Transverse colon (tissue), 4 donors: ENCODE measurements around the gene NUP93. TPM values are rescaled to one million over a fixed set of nuclear protein-coding genes. Genes with fewer than 3 reads are reported as not detected.

Source experiments
- DNase-seq: peaks from one replicate; pipeline ENCODE4 v3.0.0-alpha.2; 2019
- H3K27ac ChIP-seq, 4 donors: fragments of 200-600 bp; sonication (generic); 2 replicates each; pipeline ENCODE4 v1.5.1; 2016 to 2018; ENCODE audit warnings: inconsistent platforms in 4 of 4
- H3K27me3 ChIP-seq: fragments of 200-600 bp; sonication (generic); 2 replicates; pipeline ENCODE4 v1.5.1; 2017; ENCODE audit warnings: inconsistent platforms
- H3K36me3 ChIP-seq, 4 donors: fragments of 200-600 bp; sonication (generic); 2 replicates each; pipeline ENCODE4 v1.5.1; 2017 to 2019; ENCODE audit warnings: inconsistent platforms in 4 of 4
- H3K4me1 ChIP-seq, 4 donors: fragments of 200-600 bp; sonication (generic); 2 replicates each; pipeline ENCODE4 v1.5.1; 2017 to 2020; ENCODE audit warnings: inconsistent platforms in 4 of 4
- H3K4me3 ChIP-seq, 4 donors: fragments of 200-600 bp; sonication (generic); 1 replicate in 1 of 4; 2 replicates in 3 of 4; pipeline versions ENCODE4 v1.5.1 to v1.6.1; 2017 to 2019; ENCODE audit warnings: inconsistent platforms in 4 of 4
- H3K9me3 ChIP-seq, 2 donors: fragments of 200-600 bp; sonication (generic); 2 replicates each; pipeline ENCODE4 v1.5.1; 2017 to 2019; ENCODE audit warnings: inconsistent platforms in 2 of 2
- CTCF ChIP-seq, 5 experiments: fragments of 200-600 bp in 3 of 5; fragments of 450-650 bp in 2 of 5; sonication (generic) in 3 of 5; IDR thresholded peaks; 1 replicate in 2 of 5; 2 replicates in 3 of 5; pipeline ENCODE4 v1.5.1; 2016 to 2017; ENCODE audit warnings: antibody characterized with exemption in 5 of 5, inconsistent platforms in 3 of 5, mild to moderate bottlenecking in 2 of 5, moderate library complexity in 1 of 5
- EP300 ChIP-seq: sonication (generic); formaldehyde crosslinking; IDR thresholded peaks from one replicate; pipeline ENCODE4 v1.6.1; 2017; ENCODE audit warnings: antibody characterized with exemption, low read depth
- POLR2A ChIP-seq: fragments of 450-650 bp; IDR thresholded peaks from one replicate; pipeline ENCODE4 v1.6.1; 2016; ENCODE audit warnings: antibody characterized with exemption, mild to moderate bottlenecking, moderate library complexity
- POLR2AphosphoS5 ChIP-seq, 3 donors: sonication (generic); formaldehyde crosslinking; IDR thresholded peaks; one replicate each; pipeline ENCODE4 v1.6.1; 2016; ENCODE audit warnings: antibody characterized with exemption in 3 of 3
- WGBS, 2 donors: methylation state at CpG; one replicate each; pipeline ENCODE4 v1.1.5; 2018; ENCODE audit warnings: low coverage in 1 of 2; 5-methylcytosine and 5-hydroxymethylcytosine counted together
- in situ Hi-C, 4 donors: fragments of 200-750 bp; cut with MboI; loops; one replicate each; pipeline versions ENCODE4 v1.15.0 to v1.15.1; 2017; ENCODE audit warnings: low sequenced_read_pairs in 3 of 4, low pct_ligation_motif_present in 1 of 4, low pct_unique_long_range_greater_than_20kb in 1 of 4
- intact Hi-C: fragments of 100-400 bp; cut with DNase I; formaldehyde crosslinking; loops from one replicate; pipeline ENCODE4 v1.15.1; 2023; ENCODE audit warnings: low total_unique reads
- total RNA-seq, 4 donors: library from RNA; depleted of rRNA; stranded (reverse); fragments of >200 nt; gene quantifications; one replicate each; pipeline ENCODE4 v1.1.0, GENCODE V29; 2016

NUP93 gene
- total RNA-seq, 4 donors from 2014 or later, result 8.6 to 42.4 (median 20.6) TPM

- no peak for TF ChIP-seq POLR2AphosphoS5 (IDR thresholded peaks at IDR 0.05)
- no peak for TF ChIP-seq EP300
- TF ChIP-seq CTCF (IDR thresholded peaks at IDR 0.05), result no peak
- no peak for TF ChIP-seq POLR2A
- Histone ChIP-seq H3K27me3 (no peaks in the 10 kb centered on the region), H3K4me1 (peaks cover 0 to 5% (median 0%) of the 10 kb centered on the region in 4 donors), H3K4me3 (no peak overlapping the region), H3K27ac (no peak overlapping the region), H3K36me3 (no peaks in the 10 kb centered on the region), H3K9me3 (no peaks in the 10 kb centered on the region)
- intact Hi-C loops, result no loop called here
- no peak for DNase-seq
- in situ Hi-C loops, result loop anchor here in 2 of 4 donors (25.0 kb wide), 2 partner anchors 188 to 288 kb away; no protein-coding TSS in a partner anchor
- 81% methylated on average over 11 of the region's 11 CpGs; no CpG with 5 or more reads in 1 of the 2 donors for WGBS, 2 donors
These were observed 144.9 kb downstream of the NUP93 start for GRCh38 chr16:56874800-56875199.

- in situ Hi-C loops (no loop called here), intact Hi-C loops (no loop called here)
These were observed 146.1 kb downstream of the NUP93 start for GRCh38 chr16:56876048-56876447.

GRCh38 chr16:56877486-56878182, 147.7 kb downstream of the NUP93 start:
- no peaks in the 10 kb centered on the region for H3K36me3 ChIP-seq
- H3K4me1 ChIP-seq, result no peaks in the 10 kb centered on the region
- intact Hi-C loops, result no loop called here
- no peaks in the 10 kb centered on the region for H3K9me3 ChIP-seq
- H3K4me3 ChIP-seq, result no peak overlapping the region
- no peak for TF ChIP-seq CTCF (IDR thresholded peaks at IDR 0.05)
- TF ChIP-seq POLR2AphosphoS5 (IDR thresholded peaks at IDR 0.05), result no peak
- TF ChIP-seq POLR2A, result no peak
- no peak for TF ChIP-seq EP300
- no peaks in the 10 kb centered on the region for H3K27me3 ChIP-seq
- DNase-seq, result no peak
- no peak overlapping the region for H3K27ac ChIP-seq
- WGBS, 2 donors, result 93 to 94% methylated on average over 2 to 12 of the region's 13 CpGs
- in situ Hi-C loops, result no loop called here

More at GRCh38 chr16:56876048-56876447, 146.1 kb downstream of the NUP93 start:
- H3K4me1 ChIP-seq, result peaks cover 0 to 4% (median 0%) of the 10 kb centered on the region in 4 donors
- H3K27ac ChIP-seq, result no peak overlapping the region
- H3K4me3 ChIP-seq, result no peak overlapping the region
- no peak for DNase-seq
- H3K9me3 ChIP-seq, result no peaks in the 10 kb centered on the region
- H3K27me3 ChIP-seq, result no peaks in the 10 kb centered on the region
- no peaks in the 10 kb centered on the region for H3K36me3 ChIP-seq
- WGBS, 2 donors, result 75 to 82% methylated on average over 2 to 4 of the region's 4 CpGs
- TF ChIP-seq CTCF (IDR thresholded peaks at IDR 0.05) (no peak), POLR2AphosphoS5 (IDR thresholded peaks at IDR 0.05) (no peak), EP300 (no peak), POLR2A (no peak)

DNA sequence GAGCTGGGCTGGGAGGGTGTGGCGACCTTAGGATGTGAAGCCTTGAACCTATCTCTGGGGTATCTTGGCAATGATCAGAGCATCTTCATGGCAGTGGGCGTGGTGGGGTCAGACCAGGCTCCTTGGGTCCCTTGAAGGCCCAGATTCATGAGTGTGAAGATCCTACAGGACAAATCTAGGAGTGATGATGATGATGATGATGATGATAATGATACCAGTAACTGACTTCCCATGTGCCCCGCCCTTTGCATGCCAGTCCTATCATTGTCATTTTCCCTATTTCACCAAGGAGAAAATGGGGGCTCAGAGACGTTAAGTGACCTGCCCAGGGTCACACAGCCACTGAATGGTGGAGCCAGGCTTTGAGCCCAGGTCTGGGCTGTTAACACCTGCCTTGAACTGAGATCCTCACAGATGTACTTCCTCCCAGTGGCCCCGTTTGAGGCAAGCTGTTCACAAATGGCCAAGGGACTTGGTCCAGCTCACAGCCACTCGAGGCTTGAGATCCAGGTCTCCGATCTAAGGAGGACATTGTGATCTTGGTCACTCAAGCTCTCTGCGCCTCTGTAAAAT, 148.4 kb downstream of the NUP93 start:
- TF ChIP-seq CTCF (IDR thresholded peaks at IDR 0.05) (no peak), EP300 (no peak), POLR2AphosphoS5 (IDR thresholded peaks at IDR 0.05) (no peak), POLR2A (no peak)
- Histone ChIP-seq H3K27ac (no peak overlapping the region), H3K9me3 (no peaks in the 10 kb centered on the region), H3K27me3 (no peaks in the 10 kb centered on the region), H3K36me3 (no peaks in the 10 kb centered on the region), H3K4me1 (no peaks in the 10 kb centered on the region), H3K4me3 (no peak overlapping the region)
- intact Hi-C loops, result no loop called here
- no peak for DNase-seq
- WGBS, 2 donors, result 89 to 90% methylated on average over 3 to 8 of the region's 8 CpGs
- in situ Hi-C loops, result no loop called here
